Measurements from ENCODE around the gene SAPCD1.

- no peak for TF ChIP-seq CTCF (IDR thresholded peaks at IDR 0.05)
- no peak for TF ChIP-seq ZFX (IDR thresholded peaks at IDR 0.05; ENCODE audit: borderline replicate concordance)
These were observed 12.7 kb downstream of the SAPCD1 start for GRCh38 chr6:31775184-31775583.

All from 22Rv1 (cell line).